H1 (cell line): ENCODE data around the gene FAM50A. TPM values are rescaled to one million over a fixed set of nuclear protein-coding genes. Genes with fewer than 3 reads are reported as not detected.

Experiments used
- CTCF ChIA-PET: fragments of 300-600 bp; sonication (Branson Sonifier 250); formaldehyde crosslinking; loops from one replicate; lab custom pipeline; 2021; ENCODE audit not compliant: partially characterized antibody; lab: Charles Lee
- POLR2A ChIA-PET: fragments of 300-600 bp; sonication (Branson Sonifier 250); formaldehyde crosslinking; loops from one replicate; lab custom pipeline; 2021; ENCODE audit warnings: inconsistent platforms; ENCODE audit not compliant: partially characterized antibody; lab: Charles Lee
- DNase-seq, 2 experiments: peaks; one replicate each; pipeline versions ENCODE4 v3.0.0 to v3.0.0-alpha.2; 2010 to 2022; ENCODE audit warnings: low spot score in 2 of 2, low read depth in 1 of 2, mixed read lengths in 1 of 2
- FAIRE-seq: peaks from 2 replicates; lab custom pipeline; 2011; peaks lifted over from hg19 to GRCh38; lab: Jason Lieb, UNC
- H2AFZ ChIP-seq: 2 replicates; pipeline ENCODE4 v1.8.1; 2012; ENCODE audit warnings: low read length, inconsistent platforms
- H2AK5ac ChIP-seq: 2 replicates; pipeline ENCODE4 v1.6.1; 2013; ENCODE audit warnings: low read depth, low read length
- H2BK120ac ChIP-seq: replicated peaks from 2 replicates; pipeline ENCODE3; 2013; ENCODE audit warnings: low read depth, low read length, inconsistent platforms
- H2BK12ac ChIP-seq: 2 replicates; pipeline ENCODE4 v1.6.1; 2013; ENCODE audit warnings: low read depth, low read length
- H2BK15ac ChIP-seq: 2 replicates; pipeline ENCODE4 v1.6.1; 2013; ENCODE audit warnings: low read length
- H2BK20ac ChIP-seq: 2 replicates; pipeline ENCODE4 v1.6.1; 2013; ENCODE audit warnings: low read length
- H2BK5ac ChIP-seq: 2 replicates; pipeline ENCODE4 v1.6.1; 2013; ENCODE audit warnings: low read depth, low read length
- H3K14ac ChIP-seq: 2 replicates; pipeline ENCODE4 v1.6.1; 2013; ENCODE audit warnings: inconsistent platforms; ENCODE audit not compliant: insufficient read length
- H3K18ac ChIP-seq: 2 replicates; pipeline ENCODE4 v1.6.1; 2013; ENCODE audit warnings: low read length; ENCODE audit errors: extremely low read depth
- H3K23ac ChIP-seq: 2 replicates; pipeline ENCODE4 v1.6.1; 2013; ENCODE audit warnings: inconsistent platforms; ENCODE audit not compliant: insufficient read length
- H3K23me2 ChIP-seq: 2 replicates; pipeline ENCODE4 v1.6.1; 2013; ENCODE audit warnings: low read depth, low read length
- H3K27ac ChIP-seq: 2 replicates; pipeline ENCODE4 v1.6.1; 2011; ENCODE audit warnings: low read depth, low read length, inconsistent platforms
- H3K27me3 ChIP-seq, 4 experiments: replicated peaks in 1 of 4; 1 replicate in 1 of 4; 2 replicates in 3 of 4; pipeline versions ENCODE4 v1.6.1 to v1.8.1; 2011 to 2013; ENCODE audit warnings: low read length in 3 of 4, mild to moderate bottlenecking in 3 of 4, inconsistent platforms in 2 of 4, mixed read lengths in 2 of 4, moderate library complexity in 1 of 4; ENCODE audit not compliant: control insufficient read depth in 3 of 4, insufficient read depth in 3 of 4; ENCODE audit errors: extremely low read depth in 1 of 4
- H3K36me3 ChIP-seq, 4 experiments: 2 replicates each; pipeline versions ENCODE4 v1.6.1 to v1.8.1; 2011 to 2013; ENCODE audit warnings: mild to moderate bottlenecking in 4 of 4, low read length in 3 of 4, moderate library complexity in 2 of 4, control low read depth in 1 of 4, inconsistent platforms in 1 of 4; ENCODE audit not compliant: insufficient read depth in 4 of 4, control insufficient read depth in 2 of 4
- H3K4ac ChIP-seq: replicated peaks from 2 replicates; pipeline ENCODE3; 2013; ENCODE audit warnings: low read length, low read depth, mixed read lengths, inconsistent platforms; ENCODE audit not compliant: insufficient read length
- H3K4me1 ChIP-seq, 4 experiments: replicated peaks in 1 of 4; 1 replicate in 1 of 4; 2 replicates in 3 of 4; pipeline versions ENCODE4 v1.6.1 to v1.8.1; 2011 to 2013; ENCODE audit warnings: low read length in 3 of 4, inconsistent platforms in 2 of 4, mixed read lengths in 1 of 4; ENCODE audit not compliant: insufficient read depth in 4 of 4, control insufficient read depth in 3 of 4
- H3K4me2 ChIP-seq, 2 experiments: 2 replicates each; pipeline versions ENCODE4 v1.6.1 to v1.8.1; 2011 to 2013; ENCODE audit warnings: low read depth in 2 of 2, low read length in 2 of 2, control low read depth in 1 of 2, inconsistent platforms in 1 of 2, mild to moderate bottlenecking in 1 of 2; ENCODE audit not compliant: insufficient read depth in 1 of 2
- H3K4me3 ChIP-seq, 4 experiments: fragments of 200-600, 300-600 bp in 1 of 4; sonication (generic), shearing (Covaris generic), sonication (Bioruptor Twin) in 1 of 4; 2 replicates each; pipeline versions ENCODE4 v1.5.1 to v1.8.1; 2011 to 2016; ENCODE audit warnings: low read length in 4 of 4, low read depth in 3 of 4, control low read depth in 2 of 4, inconsistent platforms in 2 of 4, mild to moderate bottlenecking in 2 of 4, mixed read lengths in 1 of 4, moderate library complexity in 1 of 4; ENCODE audit not compliant: insufficient read depth in 2 of 4; ENCODE audit errors: extremely low read depth in 1 of 4
- H3K56ac ChIP-seq: replicated peaks from 2 replicates; pipeline ENCODE3; 2013; ENCODE audit warnings: low read depth, mild to moderate bottlenecking, mixed read lengths, low read length, inconsistent platforms; ENCODE audit not compliant: insufficient read length
- H3K79me1 ChIP-seq: 2 replicates; pipeline ENCODE4 v1.6.1; 2013; ENCODE audit warnings: low read depth, low read length, control low read depth
- H3K79me2 ChIP-seq, 2 experiments: 2 replicates each; pipeline versions ENCODE4 v1.6.1 to v1.8.1; 2012 to 2013; ENCODE audit warnings: low read length in 2 of 2, mild to moderate bottlenecking in 2 of 2, inconsistent platforms in 1 of 2; ENCODE audit not compliant: insufficient read depth in 2 of 2, control insufficient read depth in 1 of 2
- H3K9ac ChIP-seq, 4 experiments: replicated peaks in 1 of 4; 1 replicate in 1 of 4; 2 replicates in 3 of 4; pipeline versions ENCODE4 v1.6.1 to v1.8.1; 2011 to 2013; ENCODE audit warnings: low read depth in 3 of 4, low read length in 3 of 4, control low read depth in 2 of 4, mild to moderate bottlenecking in 2 of 4, moderate library complexity in 2 of 4, inconsistent platforms in 1 of 4; ENCODE audit errors: extremely low read depth in 1 of 4
- H3K9me3 ChIP-seq, 2 experiments: 2 replicates each; pipeline versions ENCODE4 v1.6.1 to v1.8.1; 2012 to 2013; ENCODE audit warnings: mild to moderate bottlenecking in 2 of 2, moderate library complexity in 2 of 2, control low read depth in 1 of 2, inconsistent platforms in 1 of 2, low read depth in 1 of 2, low read length in 1 of 2, mixed read lengths in 1 of 2; ENCODE audit not compliant: insufficient read depth in 2 of 2
- H4K20me1 ChIP-seq, 2 experiments: replicated peaks in 1 of 2; 2 replicates each; pipeline versions ENCODE3 to v1.8.1; 2011 to 2013; ENCODE audit warnings: inconsistent platforms in 2 of 2, low read length in 2 of 2, mild to moderate bottlenecking in 1 of 2; ENCODE audit not compliant: insufficient read depth in 2 of 2, control insufficient read depth in 1 of 2
- H4K5ac ChIP-seq: 2 replicates; pipeline ENCODE4 v1.6.1; 2013; ENCODE audit warnings: low read length, low read depth, mixed read lengths, inconsistent platforms; ENCODE audit not compliant: insufficient read length
- H4K8ac ChIP-seq: 2 replicates; pipeline ENCODE4 v1.8.0; 2013; ENCODE audit warnings: mild to moderate bottlenecking, moderate library complexity, low read length, inconsistent platforms; ENCODE audit not compliant: insufficient read depth; ENCODE audit errors: extremely low read depth
- H4K91ac ChIP-seq: replicated peaks from 2 replicates; pipeline ENCODE3; 2013; ENCODE audit warnings: low read length, mixed read lengths, inconsistent platforms; ENCODE audit not compliant: insufficient read length
- ATF2 ChIP-seq: IDR thresholded peaks from 2 replicates; pipeline ENCODE4 v1.6.1; 2012; ENCODE audit warnings: low read length, inconsistent platforms
- BRCA1 ChIP-seq: IDR thresholded peaks from 2 replicates; pipeline ENCODE4 v1.6.1; 2012; ENCODE audit warnings: low read depth, low read length, improper control_type of control experiment
- CEBPB ChIP-seq: IDR thresholded peaks from 2 replicates; pipeline ENCODE4 v1.6.1; 2012; ENCODE audit warnings: low read depth, low read length
- CTBP2 ChIP-seq: IDR thresholded peaks from 2 replicates; pipeline ENCODE4 v1.7.0; 2011; ENCODE audit warnings: borderline replicate concordance, mild to moderate bottlenecking, moderate library complexity, mixed read lengths, low read length; ENCODE audit not compliant: insufficient read depth, insufficient read length
- FOSL1 ChIP-seq: IDR thresholded peaks from 2 replicates; pipeline ENCODE4 v1.6.1; 2011; ENCODE audit warnings: mild to moderate bottlenecking, low read depth, low read length, moderate library complexity; ENCODE audit not compliant: insufficient read depth
- KDM5A ChIP-seq: fragments of 200-600 bp; IDR thresholded peaks from 2 replicates; pipeline ENCODE4 v1.7.1; 2012; ENCODE audit warnings: mild to moderate bottlenecking, low read length, inconsistent platforms, mixed read lengths
- NANOG ChIP-seq: IDR thresholded peaks from 2 replicates; pipeline ENCODE4 v1.6.1; 2011; ENCODE audit warnings: low read length, low read depth, mild to moderate bottlenecking, inconsistent platforms; ENCODE audit not compliant: insufficient read depth, poor library complexity, severe bottlenecking
- POLR2AphosphoS5 ChIP-seq: IDR thresholded peaks from 2 replicates; pipeline ENCODE4 v1.6.1; 2011; ENCODE audit warnings: low read depth, low read length
- RNF2 ChIP-seq: fragments of 200-900, 300-1000 bp; sonication (generic); IDR thresholded peaks from 2 replicates; pipeline ENCODE4 v1.7.1; 2016; ENCODE audit warnings: borderline replicate concordance, low read depth, mild to moderate bottlenecking, antibody characterized with exemption, low read length; ENCODE audit not compliant: poor library complexity, severe bottlenecking; ENCODE audit errors: missing control alignments
- RXRA ChIP-seq: IDR thresholded peaks from 2 replicates; pipeline ENCODE4 v1.6.1; 2011; ENCODE audit warnings: low read depth, mild to moderate bottlenecking, low read length, moderate library complexity; ENCODE audit not compliant: insufficient read depth
- SIN3A ChIP-seq, 2 experiments: IDR thresholded peaks in 1 of 2; conservative IDR thresholded peaks in 1 of 2; 2 replicates each; pipeline ENCODE4 v1.6.1; 2011 to 2012; ENCODE audit warnings: low read length in 2 of 2, improper control_type of control experiment in 1 of 2, low read depth in 1 of 2, mild to moderate bottlenecking in 1 of 2
- SRF ChIP-seq: IDR thresholded peaks from 2 replicates; pipeline ENCODE4 v1.6.1; 2011; ENCODE audit warnings: mild to moderate bottlenecking, low read depth, low read length, moderate library complexity
- WGBS, 2 experiments: shearing (Covaris generic) in 1 of 2; methylation state at CpG; one replicate each; pipeline versions ENCODE4 v1.1.6 to v1.1.7; 2013 to 2015; ENCODE audit warnings: low lambda C conversion rate in 2 of 2, mixed read lengths in 2 of 2, inconsistent platforms in 1 of 2, low coverage in 1 of 2, missing lambda C conversion rate in 1 of 2; ENCODE audit not compliant: insufficient replicate concordance in 2 of 2, insufficient coverage in 1 of 2, insufficient read length in 1 of 2; ENCODE audit errors: extremely low coverage in 1 of 2, missing lambda C conversion rate in 1 of 2; 5-methylcytosine and 5-hydroxymethylcytosine counted together
- polyA plus RNA-seq, 7 experiments: library from polyadenylated mRNA; depleted of rRNA in 3 of 7; stranded (reverse) in 5 of 7; unstranded in 2 of 7; fragments of >200 nt in 5 of 7; fragments of 200-250 nt in 2 of 7; gene quantifications; 1 replicate in 5 of 7; 2 replicates in 1 of 7; 4 replicates in 1 of 7; pipeline versions ENCODE4 v1.2.1 to v1.2.3, GENCODE V29; 2011 to 2013; ENCODE audit warnings: missing spikeins in 2 of 7, mixed read lengths in 2 of 7
- total RNA-seq: library from RNA; stranded (reverse); fragmentation: NEBNext Ultra II Directional; extraction: Animal tissue kit (Norgen Biotek cat#: 25700); gene quantifications from 2 replicates; pipeline ENCODE4 v1.2.1, GENCODE V29; 2021

The FAM50A gene
- total and polyA plus RNA-seq, 2 of the 8 experiments (the other 6 are each of a cell fraction or from before 2014, with no cell fraction given) = 30.7 to 48.7 TPM

- Histone ChIP-seq H3K27me3 (no peaks in the 10 kb centered on the region), H4K5ac (no peak overlapping the region), H2BK15ac (no peak overlapping the region), H2AFZ (no peak overlapping the region), H4K8ac (no peak overlapping the region), H3K23ac (no peak overlapping the region), H3K4me2 (no peak overlapping the region), H2AK5ac (no peak overlapping the region), H4K20me1 (peaks cover 0 to 8% of the 10 kb centered on the region in 2 experiments), H3K9ac (no peak overlapping the region), H3K27ac (no peak overlapping the region), H3K4me3 (no peak overlapping the region), H3K4me1 (peaks cover 0 to 6% (median 4%) of the 10 kb centered on the region in 4 experiments; a peak in 6 of 7 replicates), H2BK120ac (no peak overlapping the region), H2BK12ac (no peak overlapping the region), H3K14ac (no peak overlapping the region), H3K18ac (no peak overlapping the region), H3K79me1 (no peaks in the 10 kb centered on the region), H3K79me2 (peaks cover 3 to 20% of the 10 kb centered on the region in 2 experiments; a peak in 2 of 4 replicates), H4K91ac (no peak overlapping the region), H3K23me2 (peaks cover 7% of the 10 kb centered on the region; the same call in 1 of the 2 replicates), H3K36me3 (peaks cover 0 to 14% (median 7%) of the 10 kb centered on the region in 4 experiments; a peak in 5 of 8 replicates), H2BK20ac (no peak overlapping the region), H3K56ac (no peak overlapping the region), H3K4ac (no peak overlapping the region), H2BK5ac (no peak overlapping the region), H3K9me3 (no peaks in the 10 kb centered on the region)
- CTCF ChIA-PET = no interaction called here
- no peak for DNase-seq
- FAIRE-seq = no peak
- POLR2A ChIA-PET = no interaction called here
- WGBS, 2 experiments = 85% methylated on average over 6 of the region's 7 CpGs; no CpG with 5 or more reads in 1 of the 2 experiments
- TF ChIP-seq CEBPB (no peak), POLR2AphosphoS5 (no peak), KDM5A (no peak), BRCA1 (no peak), RXRA (no peak), CTBP2 (no peak), FOSL1 (no peak), SRF (no peak), SIN3A (conservative IDR thresholded peaks at IDR 0.05 in 1 of 2, IDR thresholded peaks at IDR 0.05 in 1 of 2; ENCODE audit: low read depth in 1 of 2, low read length in 2 of 2) (no peak), ATF2 (no peak), NANOG (no peak), RNF2 (no peak)
These were observed 10.3 kb upstream of the FAM50A start for GRCh38 chrX:154433605-154434004.
